Right atrium auricular region (tissue), 2 donors: ENCODE measurements around the gene MERTK. TPM values are rescaled to one million over a fixed set of nuclear protein-coding genes. Genes with fewer than 3 reads are reported as not detected.

ENCODE experiments used
- DNase-seq: peaks from one replicate; pipeline ENCODE4 v3.0.0-alpha.2; 2019; ENCODE audit warnings: low spot score
- H3K27ac ChIP-seq, 2 donors: fragments of 200-600 bp; sonication (generic); 1 replicate in 1 of 2; 2 replicates in 1 of 2; pipeline ENCODE4 v1.5.1; 2016 to 2019
- H3K27me3 ChIP-seq, 2 donors: fragments of 200-600 bp; sonication (generic); one replicate each; pipeline versions ENCODE4 v1.5.1 to v1.6.0; 2017 to 2019
- H3K36me3 ChIP-seq: fragments of 200-600 bp; sonication (generic); one replicate; pipeline ENCODE4 v1.5.1; 2016
- H3K4me1 ChIP-seq, 2 donors: fragments of 200-600 bp; sonication (generic); one replicate each; pipeline versions ENCODE4 v1.5.1 to v1.6.0; 2017 to 2019
- H3K4me3 ChIP-seq, 2 donors: fragments of 200-600 bp; sonication (generic); 1 replicate in 1 of 2; 2 replicates in 1 of 2; pipeline ENCODE4 v1.5.1; 2017 to 2019; ENCODE audit warnings: mild to moderate bottlenecking in 1 of 2, moderate library complexity in 1 of 2
- H3K9me3 ChIP-seq, 2 donors: fragments of 200-600 bp; sonication (generic); one replicate each; pipeline ENCODE4 v1.5.1; 2019
- total RNA-seq, 2 donors: library from RNA; depleted of rRNA; stranded (reverse); fragments of >200 nt; gene quantifications; one replicate each; pipeline ENCODE4 v1.1.0, GENCODE V29; 2016
- TF ChIP-seq, protein P1 (sequence below), 2 donors: fragments of 200-600 bp; sonication (generic); IDR thresholded peaks; one replicate each; pipeline ENCODE4 v1.5.1; 2019; ENCODE audit warnings: antibody characterized with exemption in 2 of 2

MERTK gene
- total RNA-seq, 2 donors from 2014 or later: 4.9 to 13.7 TPM

DNA sequence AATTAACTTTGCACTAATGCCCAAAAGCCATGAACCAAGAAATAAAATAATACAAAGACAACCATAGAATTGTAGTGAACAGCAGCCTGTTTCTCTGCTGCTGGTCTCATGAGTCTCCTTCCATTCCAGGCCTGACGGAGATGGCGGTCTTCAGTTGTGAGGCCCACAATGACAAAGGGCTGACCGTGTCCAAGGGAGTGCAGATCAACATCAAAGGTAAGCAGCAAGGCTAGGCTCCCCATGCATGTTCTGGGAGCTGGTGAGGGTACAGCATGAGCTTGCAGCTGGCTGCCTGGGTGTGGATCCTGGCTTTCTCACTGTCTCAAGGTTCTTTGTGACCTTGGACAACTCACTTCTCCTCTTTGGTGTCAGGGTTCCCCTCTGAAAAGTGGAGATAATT lies 66.7 kb downstream of the MERTK start:
- H3K36me3 ChIP-seq: peaks cover 11% of the 10 kb centered on the region
- H3K27me3 ChIP-seq: no peaks in the 10 kb centered on the region
- H3K27ac ChIP-seq: no peak overlapping the region
- no peak overlapping the region for H3K4me3 ChIP-seq
- DNase-seq: no peak
- no peaks in the 10 kb centered on the region for H3K9me3 ChIP-seq
- H3K4me1 ChIP-seq: peaks cover 0 to 17% of the 10 kb centered on the region in 2 donors
- TF ChIP-seq, protein P1, sequence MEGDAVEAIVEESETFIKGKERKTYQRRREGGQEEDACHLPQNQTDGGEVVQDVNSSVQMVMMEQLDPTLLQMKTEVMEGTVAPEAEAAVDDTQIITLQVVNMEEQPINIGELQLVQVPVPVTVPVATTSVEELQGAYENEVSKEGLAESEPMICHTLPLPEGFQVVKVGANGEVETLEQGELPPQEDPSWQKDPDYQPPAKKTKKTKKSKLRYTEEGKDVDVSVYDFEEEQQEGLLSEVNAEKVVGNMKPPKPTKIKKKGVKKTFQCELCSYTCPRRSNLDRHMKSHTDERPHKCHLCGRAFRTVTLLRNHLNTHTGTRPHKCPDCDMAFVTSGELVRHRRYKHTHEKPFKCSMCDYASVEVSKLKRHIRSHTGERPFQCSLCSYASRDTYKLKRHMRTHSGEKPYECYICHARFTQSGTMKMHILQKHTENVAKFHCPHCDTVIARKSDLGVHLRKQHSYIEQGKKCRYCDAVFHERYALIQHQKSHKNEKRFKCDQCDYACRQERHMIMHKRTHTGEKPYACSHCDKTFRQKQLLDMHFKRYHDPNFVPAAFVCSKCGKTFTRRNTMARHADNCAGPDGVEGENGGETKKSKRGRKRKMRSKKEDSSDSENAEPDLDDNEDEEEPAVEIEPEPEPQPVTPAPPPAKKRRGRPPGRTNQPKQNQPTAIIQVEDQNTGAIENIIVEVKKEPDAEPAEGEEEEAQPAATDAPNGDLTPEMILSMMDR (IDR thresholded peaks at IDR 0.05): no peak

DNA sequence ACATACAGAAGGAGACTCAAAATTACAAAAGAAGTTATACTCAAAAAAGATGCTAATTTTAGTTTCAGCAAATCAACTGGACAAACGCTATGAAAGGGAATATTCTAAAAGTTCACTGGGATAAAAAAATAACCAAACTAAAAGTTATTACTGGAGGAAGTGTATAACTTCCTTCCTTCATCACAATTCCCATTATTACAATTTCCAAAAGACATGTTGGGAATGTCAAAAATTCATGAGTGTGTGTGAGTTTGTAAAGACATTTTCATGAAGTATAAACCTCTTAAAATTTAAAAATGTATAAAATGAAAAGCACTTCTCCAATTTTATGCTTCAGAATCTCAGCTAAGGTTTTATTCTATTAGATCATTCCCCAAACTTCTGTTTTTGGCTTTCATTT lies 67.8 kb downstream of the MERTK start:
- peaks cover 0 to 17% of the 10 kb centered on the region in 2 donors for H3K4me1 ChIP-seq
- no peaks in the 10 kb centered on the region for H3K9me3 ChIP-seq
- TF ChIP-seq, protein P1 (IDR thresholded peaks at IDR 0.05): no peak
- H3K36me3 ChIP-seq: peaks cover 11% of the 10 kb centered on the region
- H3K27ac ChIP-seq: peak overlapping the region in 1 of 2 donors; percentile 12
- DNase-seq: no peak
- no peak overlapping the region for H3K4me3 ChIP-seq
- H3K27me3 ChIP-seq: no peaks in the 10 kb centered on the region

DNA sequence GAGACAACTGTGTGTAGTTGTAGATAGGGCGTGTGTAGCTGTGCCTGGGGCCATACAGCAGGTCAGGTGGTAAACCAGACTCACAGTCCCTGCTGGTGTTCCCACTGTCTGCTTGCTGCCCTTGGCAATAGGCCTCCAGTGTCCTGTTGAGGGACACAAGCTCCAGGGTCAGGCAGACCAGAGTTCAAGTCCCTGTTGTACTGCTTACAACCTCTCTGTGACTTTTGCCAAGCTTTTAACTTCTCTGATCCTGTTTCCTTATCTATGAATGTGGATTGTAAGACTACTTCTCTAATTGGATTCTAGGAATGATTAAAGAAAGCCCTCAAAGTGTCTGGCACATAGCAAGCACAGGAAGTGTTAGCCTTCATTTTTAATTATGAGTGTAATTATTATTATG lies 68.6 kb downstream of the MERTK start:
- TF ChIP-seq, protein P1 (IDR thresholded peaks at IDR 0.05): no peak
- no peak overlapping the region for H3K4me3 ChIP-seq
- H3K36me3 ChIP-seq: peaks cover 11% of the 10 kb centered on the region
- H3K27me3 ChIP-seq: no peaks in the 10 kb centered on the region
- H3K27ac ChIP-seq: no peak overlapping the region
- no peaks in the 10 kb centered on the region for H3K9me3 ChIP-seq
- H3K4me1 ChIP-seq: peaks cover 0 to 17% of the 10 kb centered on the region in 2 donors
- no peak for DNase-seq

DNA sequence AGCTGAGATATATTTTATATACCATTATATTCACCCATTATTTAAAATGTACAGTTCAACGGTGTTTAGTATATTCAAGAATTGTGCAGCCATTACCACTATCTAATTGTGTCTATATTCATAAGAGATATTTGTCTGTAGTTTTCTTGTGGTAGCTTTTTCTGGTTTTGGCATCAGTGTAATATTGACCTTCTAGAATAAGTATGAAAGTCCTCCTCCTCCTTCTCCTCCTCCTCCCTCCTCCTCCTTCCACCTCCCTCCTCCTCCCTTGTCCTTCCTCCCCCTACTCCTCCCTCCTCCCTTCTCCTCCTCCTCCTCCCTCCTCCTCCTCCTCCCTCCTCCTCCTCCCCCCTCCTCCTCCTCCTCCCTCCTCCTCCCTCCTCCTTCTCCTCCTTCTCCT lies 72.0 kb downstream of the MERTK start:
- Histone ChIP-seq H3K27me3 (no peaks in the 10 kb centered on the region), H3K27ac (no peak overlapping the region), H3K9me3 (no peaks in the 10 kb centered on the region), H3K4me1 (peaks cover 0 to 31% of the 10 kb centered on the region in 2 donors), H3K4me3 (no peak overlapping the region), H3K36me3 (peaks cover 15% of the 10 kb centered on the region)
- TF ChIP-seq, protein P1 (IDR thresholded peaks at IDR 0.05): no peak
- DNase-seq: no peak

DNA sequence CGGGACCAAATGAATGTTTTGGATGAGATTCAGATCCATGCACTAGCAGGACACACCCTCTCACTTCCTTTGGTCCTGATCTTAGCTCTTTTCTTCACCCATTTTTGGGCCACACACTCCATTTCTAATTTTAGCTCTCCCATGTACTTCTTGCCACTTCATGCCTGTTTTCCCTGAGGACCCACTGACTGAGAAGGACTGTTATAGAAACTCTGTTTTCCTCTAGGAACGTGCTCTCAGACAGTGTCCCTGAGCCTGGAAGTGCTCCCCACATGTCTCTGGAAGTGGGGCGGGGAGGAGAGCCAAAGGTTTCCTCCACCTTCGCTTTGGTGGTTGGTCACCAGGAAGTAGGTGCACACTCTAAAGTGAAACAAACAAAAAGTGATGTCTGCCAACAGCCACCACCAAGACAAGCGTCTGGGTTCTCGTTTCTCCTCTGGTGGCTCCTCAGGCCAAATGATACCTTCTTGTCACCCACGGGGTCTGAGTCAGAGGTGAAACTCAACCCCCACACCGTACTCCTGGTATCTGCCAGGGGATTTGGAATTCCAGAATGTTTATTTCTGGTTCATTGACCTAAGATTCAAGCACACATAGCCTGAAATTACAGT lies 74.7 kb downstream of the MERTK start:
- no peak overlapping the region for H3K4me3 ChIP-seq
- H3K27ac ChIP-seq: peak overlapping the region; percentile 27 to 69
- peaks cover 32% of the 10 kb centered on the region for H3K36me3 ChIP-seq
- TF ChIP-seq, protein P1 (IDR thresholded peaks at IDR 0.05): no peak
- H3K27me3 ChIP-seq: no peaks in the 10 kb centered on the region
- DNase-seq: no peak
- peaks cover 0 to 15% of the 10 kb centered on the region in 2 donors for H3K4me1 ChIP-seq
- peaks cover 0 to 9% of the 10 kb centered on the region in 2 donors for H3K9me3 ChIP-seq

DNA sequence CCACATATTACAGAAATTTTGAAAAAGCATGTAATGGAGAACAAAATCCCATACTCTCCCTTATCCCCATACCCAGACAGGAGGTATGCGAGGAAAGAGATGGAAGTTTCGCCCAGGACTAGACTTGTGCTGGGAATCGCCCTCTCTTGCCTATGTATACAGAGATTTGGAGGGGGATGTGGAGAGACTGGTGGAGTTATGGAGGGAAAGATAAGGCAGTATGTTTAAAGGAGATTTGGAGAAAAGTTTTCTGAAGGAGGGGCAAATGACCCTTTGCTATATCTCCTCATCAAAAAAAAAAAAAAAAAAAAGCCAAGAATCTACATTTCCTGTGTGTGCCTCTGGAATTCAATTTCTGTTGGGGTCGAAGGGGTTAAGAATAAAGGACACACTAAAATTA lies 75.3 kb downstream of the MERTK start:
- Histone ChIP-seq H3K4me3 (no peak overlapping the region), H3K27ac (peak overlapping the region in 1 of 2 donors; percentile 69), H3K9me3 (peaks cover 0 to 9% of the 10 kb centered on the region in 2 donors), H3K36me3 (peaks cover 31% of the 10 kb centered on the region), H3K27me3 (no peaks in the 10 kb centered on the region), H3K4me1 (peaks cover 0 to 15% of the 10 kb centered on the region in 2 donors)
- no peak for DNase-seq
- TF ChIP-seq, protein P1 (IDR thresholded peaks at IDR 0.05): no peak
